GM21717 (cell line): Measurements from ENCODE around the gene MAD1L1.

Source experiments
- ATAC-seq: cut with Tn5 transposase; IDR thresholded peaks from one replicate; pipeline ENCODE4 v1.9.1; 2021; ENCODE audit warnings: mild to moderate bottlenecking, moderate library complexity; ENCODE audit not compliant: unreplicated experiment

The MAD1L1 gene

DNA sequence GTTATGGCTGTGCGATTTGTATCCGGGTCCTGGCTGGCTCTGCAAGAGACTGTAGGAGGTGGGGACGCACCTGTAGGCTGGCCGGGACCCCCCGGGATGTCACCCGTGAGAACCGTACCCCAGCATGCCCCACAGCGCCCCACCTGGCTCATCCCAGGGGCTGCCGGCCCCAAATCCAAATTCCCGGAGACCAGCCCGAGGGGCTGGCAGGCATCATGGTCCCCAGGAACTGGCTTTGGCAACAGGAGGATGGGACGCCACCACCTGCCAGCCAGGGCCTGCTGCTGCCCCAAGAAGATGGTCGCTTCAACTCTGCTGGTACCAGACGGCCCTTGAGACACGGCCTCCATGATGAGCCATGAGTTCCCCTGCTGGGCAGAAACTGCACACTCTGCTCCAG lies 323.3 kb downstream of the MAD1L1 start:
- ATAC-seq, result no peak

- no peak for ATAC-seq
Measured at GRCh38 chr7:1908823-1909420, 323.8 kb downstream of the MAD1L1 start.

- no peak for ATAC-seq
Measured at GRCh38 chr7:1907751-1908365, 324.9 kb downstream of the MAD1L1 start.

DNA sequence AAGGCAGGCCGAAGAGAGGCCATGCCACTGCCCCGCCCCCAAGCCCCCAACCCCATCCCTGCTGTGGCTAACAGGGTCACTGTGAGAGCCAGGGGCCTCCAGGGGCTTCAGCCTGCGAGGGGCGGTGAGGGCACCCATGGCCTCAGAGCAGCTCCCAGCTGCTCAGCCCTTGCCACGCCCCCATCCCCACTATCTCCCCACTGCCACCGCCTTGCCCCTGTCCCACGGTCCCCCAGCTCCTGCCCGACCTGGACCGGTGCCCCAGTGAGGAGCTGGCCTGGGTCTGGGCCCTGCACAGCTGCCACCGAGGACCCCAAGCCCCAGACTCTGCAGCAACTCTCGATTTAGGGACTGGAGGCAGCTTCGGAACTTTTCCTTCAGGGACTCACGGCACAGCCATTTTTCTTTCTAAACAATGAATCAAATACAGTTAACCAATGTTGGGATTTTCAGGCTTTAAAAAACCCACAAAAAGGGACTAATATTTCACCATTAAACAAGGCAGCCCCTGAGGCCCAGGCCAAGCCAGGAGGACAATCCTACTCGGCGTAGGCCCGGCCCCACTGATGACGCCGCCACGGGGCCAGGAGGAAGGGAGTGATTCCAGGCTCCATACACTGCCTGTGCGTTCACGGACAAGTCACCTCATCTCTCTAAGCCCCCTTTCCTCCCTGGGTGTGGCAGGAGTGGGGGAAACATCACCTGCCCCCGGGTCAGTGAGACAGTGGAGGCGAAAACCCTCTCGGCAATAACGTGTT lies 325.6 kb downstream of the MAD1L1 start:
- no peak for ATAC-seq

DNA sequence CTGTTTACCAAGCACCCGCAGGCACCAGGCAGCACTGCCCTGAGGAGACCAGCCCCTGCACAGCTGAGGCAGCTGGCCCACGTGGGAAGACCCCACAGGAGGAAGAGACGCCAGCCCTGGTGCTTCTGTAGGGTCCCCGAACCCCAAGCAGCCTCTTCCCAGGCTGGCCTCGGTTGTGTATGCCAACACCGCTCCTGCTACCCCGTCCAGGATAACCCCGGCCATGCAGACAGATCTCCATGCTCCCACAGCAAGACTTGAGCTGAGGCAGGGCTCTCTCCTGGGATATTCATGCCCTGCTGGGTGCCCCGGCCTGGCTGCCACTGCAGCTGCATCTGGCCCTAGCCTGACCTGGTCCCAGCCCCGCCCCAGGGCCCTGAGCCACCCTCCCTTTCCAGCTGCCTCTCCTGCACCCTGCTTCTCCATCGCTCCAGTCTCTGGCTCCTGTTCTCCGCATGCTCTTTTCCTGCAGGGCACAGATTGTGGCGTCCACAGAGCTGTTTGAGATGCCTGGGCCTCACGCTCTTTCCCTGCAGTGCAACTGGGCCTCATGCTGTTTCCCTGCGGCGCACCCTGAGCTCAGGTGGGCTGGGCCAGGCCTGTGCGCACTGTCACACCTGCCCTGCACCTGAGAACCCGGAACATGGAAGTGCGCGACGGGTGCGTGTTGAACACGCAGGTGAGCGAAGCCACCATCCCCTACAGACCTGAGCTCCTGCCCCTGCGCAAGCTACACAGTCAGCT lies 326.5 kb downstream of the MAD1L1 start:
- ATAC-seq, result no peak

DNA sequence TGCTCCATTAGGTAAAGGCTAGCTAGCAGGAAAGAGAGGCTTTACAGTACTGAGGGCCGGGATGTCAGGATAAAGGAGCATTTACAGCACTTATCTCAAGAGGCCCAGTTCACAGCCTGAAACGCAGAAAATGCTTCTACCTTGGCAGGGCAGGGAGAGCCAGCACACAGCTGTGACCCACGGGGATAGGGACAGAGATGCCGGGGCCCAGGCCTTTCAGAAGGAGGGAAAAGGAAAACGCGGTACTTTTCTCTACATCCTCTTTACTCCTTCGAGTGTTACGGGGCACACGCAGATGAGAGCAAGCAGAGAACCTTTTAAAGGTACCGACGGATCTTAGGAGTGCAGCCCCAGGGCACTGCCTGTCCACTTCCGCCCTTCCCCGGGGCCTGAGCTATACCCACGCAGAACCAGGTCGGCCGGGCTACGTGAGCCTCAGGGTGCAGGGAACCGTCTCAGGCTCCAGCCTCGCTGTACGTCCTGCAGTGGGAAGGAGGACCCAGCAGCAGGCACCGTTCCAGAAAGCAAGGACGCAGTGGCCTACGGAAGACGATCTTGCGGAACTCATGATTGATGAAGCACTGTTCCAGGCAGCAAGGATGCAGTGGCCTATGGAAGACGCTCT lies 330.4 kb downstream of the MAD1L1 start:
- ATAC-seq, result no peak

DNA sequence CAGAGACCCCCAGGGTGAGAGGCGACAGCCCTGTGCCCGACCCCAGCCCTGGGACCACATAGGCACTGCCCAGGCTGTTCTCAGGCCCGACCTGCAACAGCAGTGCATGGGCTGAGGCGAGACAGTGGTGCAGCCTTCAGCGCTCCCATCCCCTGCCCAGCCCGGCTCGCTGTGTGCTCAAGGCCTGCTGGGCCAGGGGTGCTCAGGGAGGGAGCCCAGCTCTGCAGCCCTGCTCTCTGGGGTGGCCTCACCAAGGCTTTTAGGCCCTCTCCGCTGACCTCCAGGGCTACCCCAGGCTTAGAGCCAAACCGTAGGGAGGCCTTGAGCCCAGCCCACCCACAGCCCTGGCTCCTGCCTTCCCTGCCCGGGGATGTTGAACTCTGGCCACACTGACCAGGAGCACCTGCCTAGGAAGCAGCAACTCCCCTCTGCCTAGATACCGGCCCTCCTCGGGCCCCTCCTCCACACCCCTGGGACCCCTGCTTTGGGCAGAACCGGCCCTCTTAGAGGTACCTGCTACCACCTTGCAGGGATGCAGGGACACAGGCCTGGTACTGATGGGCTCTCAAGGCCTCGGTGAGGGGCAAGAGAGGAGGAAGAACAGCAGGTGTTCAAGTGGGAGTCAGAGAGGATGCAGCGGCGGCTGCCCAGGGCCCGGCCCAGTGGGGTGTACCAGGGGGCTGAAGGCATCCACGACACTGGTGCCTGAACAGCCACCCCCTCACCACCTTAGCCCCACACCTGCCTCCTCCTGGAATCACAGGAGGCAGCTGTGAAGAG lies 331.1 kb downstream of the MAD1L1 start:
- no peak for ATAC-seq

DNA sequence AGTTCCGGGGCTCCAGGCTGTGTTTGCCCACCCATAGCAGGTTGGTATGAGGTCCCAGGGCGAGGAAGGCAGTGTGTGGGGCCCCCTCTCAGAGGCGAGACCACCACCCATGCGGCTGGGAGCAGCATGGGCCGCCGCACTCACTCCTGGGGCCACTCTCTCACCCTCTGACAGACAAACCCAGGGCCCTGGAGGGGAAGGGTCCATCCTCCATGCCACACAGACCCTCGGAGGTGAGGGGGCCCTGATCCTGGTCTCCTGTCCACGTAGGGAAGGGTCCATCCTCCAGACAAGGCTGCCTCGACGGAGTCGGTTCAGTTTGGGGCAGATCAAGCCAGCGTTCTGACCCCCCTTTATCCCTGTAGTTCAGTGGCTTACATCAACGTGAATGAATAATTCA lies 331.9 kb downstream of the MAD1L1 start:
- no peak for ATAC-seq

DNA sequence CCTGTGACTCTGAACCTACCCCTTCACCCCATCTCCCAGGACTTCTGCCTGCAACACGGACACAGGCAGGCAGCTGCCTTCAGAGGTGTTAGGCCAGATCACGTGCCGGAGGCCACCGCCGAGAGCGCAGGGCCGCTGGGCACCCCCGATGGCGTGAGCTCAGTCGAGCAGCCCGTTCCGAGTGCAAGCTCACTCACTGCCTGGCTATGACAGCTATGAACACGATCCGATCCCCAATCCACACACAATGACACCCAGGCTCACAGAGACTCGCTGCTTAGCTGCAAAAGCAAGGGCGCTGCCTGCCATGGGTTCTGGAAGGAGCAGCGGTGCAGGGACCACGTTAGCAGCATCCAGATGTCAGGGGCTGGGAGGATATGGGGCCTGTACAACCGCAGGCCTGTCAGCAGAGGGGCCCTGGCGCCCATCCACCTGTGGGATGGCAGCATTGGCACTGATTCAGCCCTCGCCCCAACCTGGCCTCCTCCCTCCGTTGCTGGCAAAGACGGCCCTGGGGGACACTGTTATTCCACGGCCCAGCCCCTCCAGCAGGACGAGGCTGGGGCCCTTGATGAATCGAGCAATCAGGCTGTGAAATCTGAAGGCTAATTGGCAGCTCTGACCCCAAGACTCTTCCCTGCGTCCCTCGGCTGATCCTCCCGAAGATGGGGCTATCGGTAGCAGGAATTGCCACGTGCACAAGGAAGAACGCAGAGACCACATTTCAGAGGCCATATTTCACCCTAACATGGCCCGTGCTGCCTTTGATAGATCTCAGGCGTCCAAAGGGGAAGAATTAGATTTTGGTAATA lies 332.6 kb downstream of the MAD1L1 start:
- ATAC-seq, result no peak

DNA sequence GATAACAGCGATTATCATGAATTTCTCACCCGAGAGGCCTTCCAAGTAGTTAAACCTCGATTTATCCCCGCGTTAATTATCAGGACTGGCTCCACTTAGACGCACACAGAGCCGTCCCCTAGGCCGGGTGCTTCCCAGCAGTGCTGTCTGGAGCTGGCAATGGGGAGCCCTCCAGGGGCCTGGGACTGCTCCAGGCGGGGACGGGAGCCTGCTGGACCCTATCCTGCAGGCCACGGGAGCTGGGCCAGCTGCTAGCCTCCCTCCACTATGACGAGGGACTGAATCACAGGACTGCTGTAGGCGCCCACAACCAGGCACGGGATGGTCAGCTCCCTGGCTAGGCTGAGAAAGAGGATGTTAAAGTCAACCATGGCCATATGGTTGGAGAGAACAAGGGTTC lies 333.5 kb downstream of the MAD1L1 start:
- ATAC-seq, result no peak

GRCh38 chr7:1898628-1899185 lies 334.0 kb downstream of the MAD1L1 start:
- no peak for ATAC-seq

GRCh38 chr7:1897861-1898627 lies 334.7 kb downstream of the MAD1L1 start:
- ATAC-seq, result no peak

DNA sequence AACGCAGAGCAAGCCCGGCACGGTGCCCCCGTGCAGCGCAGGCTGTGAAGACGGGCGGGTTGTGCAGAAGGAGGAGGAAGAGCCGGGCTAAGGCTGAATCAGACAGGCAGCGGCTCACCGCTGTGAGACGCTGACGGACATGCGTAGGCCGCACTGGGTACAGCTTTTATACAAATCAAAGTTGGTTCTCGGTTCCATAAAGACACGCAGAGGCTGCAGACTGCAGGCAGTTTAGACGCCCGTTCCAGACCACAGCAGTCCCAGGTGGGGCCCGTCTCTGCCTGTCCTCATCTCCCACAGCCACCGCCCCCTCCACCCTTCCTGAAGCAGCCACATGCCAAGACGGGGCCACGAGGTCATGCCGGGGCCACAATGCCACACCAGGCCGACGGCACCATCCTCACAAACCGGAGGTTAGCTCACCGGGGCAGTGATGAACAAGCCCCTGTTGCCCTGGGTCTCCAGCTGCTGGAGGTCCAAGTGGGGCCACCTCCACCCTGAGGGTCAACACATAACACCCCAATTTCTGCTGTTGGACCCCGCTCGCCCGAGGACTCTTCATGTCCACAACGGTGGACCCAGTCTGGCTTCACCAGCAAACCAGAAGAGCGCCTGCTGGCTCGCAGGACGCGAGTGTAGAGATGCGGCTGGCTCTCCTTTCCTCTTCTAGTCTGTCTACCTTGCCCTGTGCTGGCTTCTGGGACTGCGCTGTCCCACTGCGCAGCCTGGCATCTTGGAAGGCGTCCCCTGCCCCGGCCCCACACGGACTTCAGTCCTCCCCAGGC lies 335.5 kb downstream of the MAD1L1 start:
- no peak for ATAC-seq

DNA sequence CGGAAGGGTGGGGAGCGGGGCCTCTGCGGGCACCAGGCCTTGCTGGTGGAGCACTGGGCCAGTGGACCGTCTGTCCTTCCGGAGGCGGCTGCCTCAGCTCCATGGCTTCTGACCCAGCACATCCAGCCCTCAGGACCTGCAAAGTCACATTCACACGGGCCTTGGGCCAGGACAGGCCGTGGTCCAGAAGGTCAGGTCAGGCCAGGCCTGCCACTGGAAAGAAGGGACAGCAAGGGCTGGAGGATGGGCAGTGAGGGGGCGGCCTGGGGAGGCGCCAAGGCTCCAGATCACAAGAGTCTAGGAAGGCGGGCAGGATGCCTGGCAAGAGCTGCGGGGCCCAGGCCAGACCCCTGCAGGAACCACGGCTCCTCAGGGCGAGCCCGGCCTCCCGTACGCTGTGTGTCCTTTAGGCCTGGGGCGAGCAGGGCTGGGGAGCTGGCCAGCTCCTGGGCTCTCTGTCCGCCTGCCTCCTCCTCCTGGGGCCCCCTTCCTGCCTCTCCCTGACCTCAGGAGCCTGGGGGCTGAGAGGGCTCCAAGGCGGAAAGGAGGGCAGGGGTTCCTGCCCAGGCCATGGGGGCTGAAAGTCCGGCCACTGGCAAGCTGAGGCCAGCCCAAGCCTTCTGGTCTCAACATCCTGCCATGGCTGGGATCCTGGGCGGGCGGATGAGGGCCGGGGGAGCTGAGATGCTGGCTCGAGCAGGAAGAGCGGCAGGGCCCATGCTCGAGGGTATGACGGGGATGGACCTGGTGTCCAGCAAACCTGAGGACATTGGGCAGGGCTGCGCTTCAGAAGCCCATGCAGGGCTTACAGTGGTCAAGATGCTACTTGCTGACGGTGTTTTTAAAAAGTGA lies 336.9 kb downstream of the MAD1L1 start:
- ATAC-seq, result no peak

GRCh38 chr7:1894906-1895663 lies 337.7 kb downstream of the MAD1L1 start:
- no peak for ATAC-seq

GRCh38 chr7:1894313-1894900 lies 338.3 kb downstream of the MAD1L1 start:
- ATAC-seq, result no peak
